Esophagus muscularis mucosa (tissue), 4 donors: ENCODE data around the gene MAMDC2. TPM values are rescaled to one million over a fixed set of nuclear protein-coding genes. Genes with fewer than 3 reads are reported as not detected.
A peak's percentile ranks its signal among the peaks of the same experiment; 100 is the strongest.

Source experiments
- DNase-seq: peaks from one replicate; pipeline ENCODE4 v3.0.0-alpha.2; 2017; ENCODE audit errors: extremely low spot score
- H3K27ac ChIP-seq, 4 donors: fragments of 200-600 bp; sonication (generic); replicated peaks in 1 of 4; 1 replicate in 3 of 4; 2 replicates in 1 of 4; pipeline ENCODE4 v1.5.1; 2016 to 2019; ENCODE audit warnings: mild to moderate bottlenecking in 1 of 4
- H3K27me3 ChIP-seq, 4 donors: fragments of 200-600 bp; sonication (generic); one replicate each; pipeline versions ENCODE4 v1.5.1 to v1.6.0; 2016 to 2019
- H3K36me3 ChIP-seq, 4 donors: fragments of 200-600 bp; sonication (generic); one replicate each; pipeline ENCODE4 v1.5.1; 2016 to 2019
- H3K4me1 ChIP-seq, 4 donors: fragments of 200-600 bp; sonication (generic); one replicate each; pipeline ENCODE4 v1.5.1; 2016 to 2019
- H3K4me3 ChIP-seq, 4 donors: fragments of 200-600 bp; sonication (generic); 1 replicate in 2 of 4; 2 replicates in 2 of 4; pipeline ENCODE4 v1.5.1; 2016 to 2019; ENCODE audit warnings: mild to moderate bottlenecking in 4 of 4, moderate library complexity in 1 of 4
- H3K9me3 ChIP-seq, 4 donors: fragments of 200-600 bp; sonication (generic); 1 replicate in 3 of 4; 2 replicates in 1 of 4; pipeline ENCODE4 v1.5.1; 2016 to 2019
- CTCF ChIP-seq, 3 experiments: fragments of 200-600 bp in 2 of 3; fragments of 450-650 bp in 1 of 3; sonication (generic) in 2 of 3; IDR thresholded peaks; one replicate each; pipeline ENCODE4 v1.5.1; 2017 to 2019; ENCODE audit warnings: antibody characterized with exemption in 3 of 3, mild to moderate bottlenecking in 2 of 3, moderate library complexity in 1 of 3
- EP300 ChIP-seq: sonication (generic); formaldehyde crosslinking; IDR thresholded peaks from one replicate; pipeline ENCODE4 v1.6.1; 2017; ENCODE audit warnings: antibody characterized with exemption
- POLR2A ChIP-seq: fragments of 450-650 bp; IDR thresholded peaks from one replicate; pipeline ENCODE4 v1.6.1; 2017; ENCODE audit warnings: antibody characterized with exemption, moderate library complexity, mild to moderate bottlenecking, low read depth
- POLR2AphosphoS5 ChIP-seq, 2 donors: sonication (generic); formaldehyde crosslinking; IDR thresholded peaks; one replicate each; pipeline ENCODE4 v1.6.1; 2017; ENCODE audit warnings: antibody characterized with exemption in 2 of 2
- WGBS: methylation state at CpG from one replicate; pipeline ENCODE4 v1.1.5; 2018; 5-methylcytosine and 5-hydroxymethylcytosine counted together
- intact Hi-C: fragments of 100-400 bp; cut with DNase I; formaldehyde crosslinking; loops from one replicate; pipeline ENCODE4 v1.15.1; 2023
- total RNA-seq, 4 donors: library from RNA; depleted of rRNA; stranded (reverse); fragments of >200 nt; gene quantifications; one replicate each; pipeline versions ENCODE4 v1.1.0 to v1.2.1, GENCODE V29; 2016

The MAMDC2 gene
- total RNA-seq, 4 donors from 2014 or later, result 115 to 147 (median 126) TPM

- TF ChIP-seq POLR2AphosphoS5 (IDR thresholded peaks at IDR 0.05), result no peak
- TF ChIP-seq POLR2A, result no peak
- TF ChIP-seq EP300, result no peak
- H3K27ac ChIP-seq, result no peak overlapping the region
- intact Hi-C loops, result no loop called here
- WGBS, result 48% methylated on average over 1 of the region's 1 CpG
- no peaks in the 10 kb centered on the region for H3K9me3 ChIP-seq
- peaks cover 0 to 6% (median 2%) of the 10 kb centered on the region in 4 donors for H3K4me1 ChIP-seq
- H3K36me3 ChIP-seq, result peaks cover 5 to 74% (median 17%) of the 10 kb centered on the region in 4 donors
- no peak overlapping the region for H3K4me3 ChIP-seq
- DNase-seq, result no peak
- no peaks in the 10 kb centered on the region for H3K27me3 ChIP-seq
Observed at GRCh38 chr9:70218767-70219166, 175.1 kb downstream of the MAMDC2 start.

GRCh38 chr9:70220216-70220615 lies 176.6 kb downstream of the MAMDC2 start:
- Histone ChIP-seq H3K27me3 (no peaks in the 10 kb centered on the region), H3K4me3 (no peak overlapping the region), H3K27ac (no peak overlapping the region), H3K36me3 (peaks cover 5 to 78% (median 16%) of the 10 kb centered on the region in 4 donors), H3K9me3 (no peaks in the 10 kb centered on the region), H3K4me1 (peaks cover 0 to 6% (median 0%) of the 10 kb centered on the region in 4 donors)
- DNase-seq, result no peak
- intact Hi-C loops, result no loop called here
- WGBS, result 92% methylated on average over 2 of the region's 2 CpGs
- TF ChIP-seq POLR2A (no peak), CTCF (IDR thresholded peaks at IDR 0.05) (no peak), POLR2AphosphoS5 (IDR thresholded peaks at IDR 0.05) (no peak), EP300 (no peak)

GRCh38 chr9:70222354-70222753 lies 178.7 kb downstream of the MAMDC2 start:
- H3K27me3 ChIP-seq, result no peaks in the 10 kb centered on the region
- intact Hi-C loops, result no loop called here
- TF ChIP-seq EP300, result no peak
- no peak for TF ChIP-seq CTCF (IDR thresholded peaks at IDR 0.05)
- TF ChIP-seq POLR2A, result no peak
- TF ChIP-seq POLR2AphosphoS5 (IDR thresholded peaks at IDR 0.05), result no peak
- peaks cover 0 to 6% (median 2%) of the 10 kb centered on the region in 4 donors for H3K4me1 ChIP-seq
- H3K27ac ChIP-seq, result no peak overlapping the region
- peaks cover 5 to 82% (median 21%) of the 10 kb centered on the region in 4 donors for H3K36me3 ChIP-seq
- DNase-seq, result no peak
- no peak overlapping the region for H3K4me3 ChIP-seq
- H3K9me3 ChIP-seq, result no peaks in the 10 kb centered on the region
- 71% methylated on average over 1 of the region's 1 CpG for WGBS

- no peak overlapping the region for H3K4me3 ChIP-seq
- WGBS, result 40% methylated on average over 2 of the region's 2 CpGs
- intact Hi-C loops, result no loop called here
- H3K27me3 ChIP-seq, result no peaks in the 10 kb centered on the region
- no peaks in the 10 kb centered on the region for H3K9me3 ChIP-seq
- no peak for TF ChIP-seq EP300
- no peak for TF ChIP-seq POLR2A
- no peak for TF ChIP-seq CTCF (IDR thresholded peaks at IDR 0.05)
- no peak for TF ChIP-seq POLR2AphosphoS5 (IDR thresholded peaks at IDR 0.05)
- peaks cover 0 to 33% (median 9%) of the 10 kb centered on the region in 4 donors for H3K36me3 ChIP-seq
- H3K27ac ChIP-seq, result peak overlapping the region; percentile 30 to 52 (median 45)
- no peak for DNase-seq
- peaks cover 8 to 32% (median 25%) of the 10 kb centered on the region in 4 donors for H3K4me1 ChIP-seq
Observed at GRCh38 chr9:70228118-70228517, 184.5 kb downstream of the MAMDC2 start.

GRCh38 chr9:70228611-70229010 lies 185.0 kb downstream of the MAMDC2 start:
- intact Hi-C loops, result no loop called here
- no peak for DNase-seq
- TF ChIP-seq POLR2AphosphoS5 (IDR thresholded peaks at IDR 0.05), result no peak
- TF ChIP-seq EP300, result no peak
- no peak for TF ChIP-seq CTCF (IDR thresholded peaks at IDR 0.05)
- no peak for TF ChIP-seq POLR2A

More at GRCh38 chr9:70228611-70229010, 185.0 kb downstream of the MAMDC2 start:
- H3K36me3 ChIP-seq, result peaks cover 0 to 30% (median 9%) of the 10 kb centered on the region in 4 donors
- H3K4me3 ChIP-seq, result no peak overlapping the region
- no peaks in the 10 kb centered on the region for H3K27me3 ChIP-seq
- H3K4me1 ChIP-seq, result peaks cover 8 to 32% (median 25%) of the 10 kb centered on the region in 4 donors
- peak overlapping the region; percentile 30 to 52 (median 45) for H3K27ac ChIP-seq
- WGBS, result 71% methylated on average over 2 of the region's 2 CpGs
- no peaks in the 10 kb centered on the region for H3K9me3 ChIP-seq
